ENCODE data around the gene RNGTT. TPM values are rescaled to one million over a fixed set of nuclear protein-coding genes. Genes with fewer than 3 reads are reported as not detected.
A peak's percentile ranks its signal among the peaks of the same experiment; 100 is the strongest.
"Not testable (repeated sequence)": the region's sequence is repeated elsewhere in the genome, so short reads cannot be mapped to it uniquely, and the experiment has no call there.

RNGTT gene
- total RNA-seq, 1 donor from 2014 or later: 13.1 TPM

- no peaks in the 10 kb centered on the region for H3K4me1 Mint-ChIP-seq (ENCODE audit: low read depth)
- no peak for DNase-seq (ENCODE audit: low spot score)
- H3K9me3 Mint-ChIP-seq (ENCODE audit: low read depth): no peaks in the 10 kb centered on the region
Measured at GRCh38 chr6:88983532-88983931, 20.1 kb upstream of the RNGTT start.

GRCh38 chr6:88983129-88983528 is 19.7 kb upstream of the RNGTT start:
- not testable (repeated sequence) for H3K27ac Mint-ChIP-seq (ENCODE audit: unreplicated experiment); H3K4me3 Mint-ChIP-seq (ENCODE audit: unreplicated experiment); H3K36me3 Mint-ChIP-seq (ENCODE audit: low read depth); H3K9me3 Mint-ChIP-seq (ENCODE audit: low read depth); H3K4me1 Mint-ChIP-seq (ENCODE audit: low read depth); DNase-seq (ENCODE audit: low spot score); H3K27me3 Mint-ChIP-seq (ENCODE audit: low read depth)

More at GRCh38 chr6:88983532-88983931, 20.1 kb upstream of the RNGTT start:
- Mint-ChIP-seq H3K4me3 (ENCODE audit: unreplicated experiment) (no peak overlapping the region), H3K36me3 (ENCODE audit: low read depth) (no peaks in the 10 kb centered on the region), H3K27ac (ENCODE audit: unreplicated experiment) (no peak overlapping the region), H3K27me3 (ENCODE audit: low read depth) (peaks cover 7% of the 10 kb centered on the region)
- TF ChIP-seq CTCF (IDR thresholded peaks at IDR 0.05): peak; percentile 71

GRCh38 chr6:88982720-88983119 is 19.3 kb upstream of the RNGTT start:
- Mint-ChIP-seq H3K27ac (ENCODE audit: unreplicated experiment) (no peak overlapping the region), H3K4me1 (ENCODE audit: low read depth) (no peaks in the 10 kb centered on the region), H3K27me3 (ENCODE audit: low read depth) (peaks cover 7% of the 10 kb centered on the region), H3K9me3 (ENCODE audit: low read depth) (no peaks in the 10 kb centered on the region), H3K4me3 (ENCODE audit: unreplicated experiment) (no peak overlapping the region), H3K36me3 (ENCODE audit: low read depth) (no peaks in the 10 kb centered on the region)
- TF ChIP-seq CTCF (IDR thresholded peaks at IDR 0.05): peak; percentile 93
- no peak for DNase-seq (ENCODE audit: low spot score)

- no peaks in the 10 kb centered on the region for H3K36me3 Mint-ChIP-seq (ENCODE audit: low read depth)
- no peaks in the 10 kb centered on the region for H3K9me3 Mint-ChIP-seq (ENCODE audit: low read depth)
- no peak overlapping the region for H3K4me3 Mint-ChIP-seq (ENCODE audit: unreplicated experiment)
- no peak for TF ChIP-seq CTCF (IDR thresholded peaks at IDR 0.05)
- H3K27ac Mint-ChIP-seq (ENCODE audit: unreplicated experiment): no peak overlapping the region
- no peak for DNase-seq (ENCODE audit: low spot score)
- H3K27me3 Mint-ChIP-seq (ENCODE audit: low read depth): peaks cover 7% of the 10 kb centered on the region
- H3K4me1 Mint-ChIP-seq (ENCODE audit: low read depth): no peaks in the 10 kb centered on the region
Measured at GRCh38 chr6:88975369-88975768, 12.0 kb upstream of the RNGTT start.

GRCh38 chr6:88972504-88973423 is 9.3 kb upstream of the RNGTT start:
- DNase-seq (ENCODE audit: low spot score): no peak
- H3K9me3 Mint-ChIP-seq (ENCODE audit: low read depth): peaks cover 4% of the 10 kb centered on the region
- H3K4me1 Mint-ChIP-seq (ENCODE audit: low read depth): no peaks in the 10 kb centered on the region
- no peaks in the 10 kb centered on the region for H3K27me3 Mint-ChIP-seq (ENCODE audit: low read depth)
- TF ChIP-seq CTCF (IDR thresholded peaks at IDR 0.05): no peak
- H3K4me3 Mint-ChIP-seq (ENCODE audit: unreplicated experiment): no peak overlapping the region
- no peak overlapping the region for H3K27ac Mint-ChIP-seq (ENCODE audit: unreplicated experiment)
- peaks cover 3% of the 10 kb centered on the region for H3K36me3 Mint-ChIP-seq (ENCODE audit: low read depth)

GRCh38 chr6:88970301-88970700 is 6.9 kb upstream of the RNGTT start:
- Mint-ChIP-seq H3K4me3 (ENCODE audit: unreplicated experiment) (no peak overlapping the region), H3K27me3 (ENCODE audit: low read depth) (no peaks in the 10 kb centered on the region), H3K36me3 (ENCODE audit: low read depth) (peaks cover 3% of the 10 kb centered on the region), H3K4me1 (ENCODE audit: low read depth) (no peaks in the 10 kb centered on the region), H3K27ac (ENCODE audit: unreplicated experiment) (no peak overlapping the region), H3K9me3 (ENCODE audit: low read depth) (peaks cover 7% of the 10 kb centered on the region)
- no peak for DNase-seq (ENCODE audit: low spot score)
- no peak for TF ChIP-seq CTCF (IDR thresholded peaks at IDR 0.05)

GRCh38 chr6:88969255-88969654 is 5.8 kb upstream of the RNGTT start:
- not testable (repeated sequence) for H3K27me3 Mint-ChIP-seq (ENCODE audit: low read depth); H3K27ac Mint-ChIP-seq (ENCODE audit: unreplicated experiment); H3K36me3 Mint-ChIP-seq (ENCODE audit: low read depth); H3K4me1 Mint-ChIP-seq (ENCODE audit: low read depth); H3K4me3 Mint-ChIP-seq (ENCODE audit: unreplicated experiment); DNase-seq (ENCODE audit: low spot score); H3K9me3 Mint-ChIP-seq (ENCODE audit: low read depth)
